Naive thymus-derived CD4-positive, alpha-beta T cell (primary cell): ENCODE measurements around the gene SNRNP200. TPM values are rescaled to one million over a fixed set of nuclear protein-coding genes. Genes with fewer than 3 reads are reported as not detected.
"Not testable (repeated sequence)": the region's sequence is repeated elsewhere in the genome, so short reads cannot be mapped to it uniquely, and the experiment has no call there.

Source experiments
- ATAC-seq: fragments of 150-1000 bp; cut with Tn5 transposase; 2 replicates; pipeline ENCODE4 v1.10.0; 2021; ENCODE audit warnings: mild to moderate bottlenecking, moderate library complexity
- CTCF ChIA-PET: fragments of 350-600 bp; sonication (Branson Sonifier 250); formaldehyde crosslinking; loops from one replicate; lab custom pipeline; 2021; ENCODE audit warnings: antibody characterized with exemption; lab: Charles Lee
- POLR2A ChIA-PET: fragments of 350-600 bp; sonication (Branson Sonifier 250); formaldehyde crosslinking; loops from one replicate; lab custom pipeline; 2021; ENCODE audit warnings: antibody characterized with exemption, inconsistent platforms; lab: Charles Lee
- DNase-seq, 9 donors: peaks; one replicate each; pipeline versions ENCODE4 v3.0.0 to v3.0.0-alpha.2; 2020 to 2022; ENCODE audit warnings: mixed read lengths in 1 of 9
- H3K27ac ChIP-seq: one replicate; pipeline ENCODE4 v1.7.0; 2013; ENCODE audit warnings: mild to moderate bottlenecking, low read depth, low read length, moderate library complexity
- H3K27me3 ChIP-seq, 2 donors: one replicate each; pipeline ENCODE4 v1.7.0; 2013; ENCODE audit warnings: low read length in 2 of 2, mild to moderate bottlenecking in 2 of 2, moderate library complexity in 2 of 2; ENCODE audit not compliant: control insufficient read depth in 2 of 2, insufficient read depth in 2 of 2
- H3K36me3 ChIP-seq, 3 experiments: 1 replicate in 2 of 3; 2 replicates in 1 of 3; pipeline ENCODE4 v1.7.0; 2013; ENCODE audit warnings: low read length in 3 of 3, mild to moderate bottlenecking in 3 of 3, moderate library complexity in 1 of 3; ENCODE audit not compliant: insufficient read depth in 3 of 3, control insufficient read depth in 2 of 3
- H3K4me1 ChIP-seq, 2 donors: one replicate each; pipeline ENCODE4 v1.7.0; 2013; ENCODE audit warnings: low read length in 2 of 2, mild to moderate bottlenecking in 2 of 2, moderate library complexity in 1 of 2; ENCODE audit not compliant: control insufficient read depth in 2 of 2, insufficient read depth in 2 of 2
- H3K4me3 ChIP-seq: 2 replicates; pipeline ENCODE4 v1.7.0; 2013; ENCODE audit warnings: mild to moderate bottlenecking, low read length
- H3K9me3 ChIP-seq, 3 experiments: 1 replicate in 2 of 3; 2 replicates in 1 of 3; pipeline ENCODE4 v1.7.0; 2013; ENCODE audit warnings: low read length in 3 of 3; ENCODE audit not compliant: control insufficient read depth in 2 of 3
- H3K27ac Mint-ChIP-seq, 9 donors: one replicate each; pipeline ENCODE4 v1.8.0; 2020 to 2022; ENCODE audit warnings: mixed read lengths in 9 of 9, mild to moderate bottlenecking in 8 of 9, moderate library complexity in 5 of 9, inconsistent platforms in 2 of 9
- H3K27me3 Mint-ChIP-seq, 5 donors: one replicate each; pipeline ENCODE4 v1.8.0; 2021 to 2022; ENCODE audit warnings: mixed read lengths in 5 of 5, mild to moderate bottlenecking in 1 of 5
- H3K36me3 Mint-ChIP-seq, 5 donors: one replicate each; pipeline ENCODE4 v1.8.0; 2020 to 2022; ENCODE audit warnings: mixed read lengths in 5 of 5, mild to moderate bottlenecking in 3 of 5, inconsistent platforms in 1 of 5
- H3K4me1 Mint-ChIP-seq, 7 donors: one replicate each; pipeline ENCODE4 v1.8.0; 2020 to 2022; ENCODE audit warnings: mixed read lengths in 7 of 7, mild to moderate bottlenecking in 3 of 7, inconsistent platforms in 1 of 7
- H3K4me3 Mint-ChIP-seq, 10 donors: one replicate each; pipeline ENCODE4 v1.8.0; 2020 to 2022; ENCODE audit warnings: mild to moderate bottlenecking in 10 of 10, mixed read lengths in 10 of 10, moderate library complexity in 6 of 10, inconsistent platforms in 2 of 10
- H3K9me3 Mint-ChIP-seq, 11 donors: one replicate each; pipeline ENCODE4 v1.8.0; 2020 to 2022; ENCODE audit warnings: mixed read lengths in 11 of 11, mild to moderate bottlenecking in 4 of 11, inconsistent platforms in 1 of 11, moderate library complexity in 1 of 11
- intact Hi-C, 2 donors: fragments of 100-400 bp; cut with micrococcal nuclease; formaldehyde crosslinking; loops; one replicate each; pipeline ENCODE4 v1.15.1; 2023
- polyA plus RNA-seq, 2 donors: library from polyadenylated mRNA; unstranded; fragments of 300-500 nt; fragmentation: Illumina TruSeq; gene quantifications; one replicate each; pipeline ENCODE4 v1.2.3, GENCODE V29; 2021
- total RNA-seq, 6 experiments: library from RNA in 5 of 6; stranded (reverse) in 5 of 6; gene quantifications; 1 replicate in 5 of 6; 2 replicates in 1 of 6; pipeline ENCODE4 v1.2.3 and lab custom pipeline; 2021 to 2026

SNRNP200 gene
- total and polyA plus RNA-seq, 7 experiments from 2014 or later: 86.6 to 255 (median 171) TPM

GRCh38 chr2:96261328-96262003, 43.9 kb downstream of the SNRNP200 start:
- peak overlapping the region in 1 of 10 donors; percentile 36 for H3K4me3 Mint-ChIP-seq
- H3K27me3 Mint-ChIP-seq: no peaks in the 10 kb centered on the region
- peaks cover 42 to 88% (median 79%) of the 10 kb centered on the region in 7 donors for H3K4me1 Mint-ChIP-seq
- ATAC-seq (no peak), DNase-seq (no peak)
- Histone ChIP-seq H3K4me3 (no peak overlapping the region), H3K36me3 (peaks cover 0 to 25% (median 0%) of the 10 kb centered on the region in 3 experiments), H3K9me3 (no peaks in the 10 kb centered on the region), H3K27ac (peak overlapping the region; percentile 24), H3K27me3 (no peaks in the 10 kb centered on the region), H3K4me1 (peaks cover 18 to 69% of the 10 kb centered on the region in 2 donors)
- intact Hi-C loops: loop anchor here in 1 of 2 donors (10.0 kb wide), 1 partner anchor 503 kb away; the partner anchor contains the start of gene CNNM4
- peaks cover 0 to 20% (median 6%) of the 10 kb centered on the region in 5 donors for H3K36me3 Mint-ChIP-seq
- H3K9me3 Mint-ChIP-seq: no peaks in the 10 kb centered on the region
- H3K27ac Mint-ChIP-seq: peak overlapping the region in 3 of 9 donors; percentile 13 to 82 (median 69)
- CTCF ChIA-PET: interaction anchor here (0.9 to 1.8 kb wide), 3 partner anchors 34 to 122 kb away, joined by 4 read pairs; no protein-coding TSS in a partner anchor
- POLR2A ChIA-PET: interaction anchor here (0.5 to 3.8 kb wide), 3 partner anchors 9 to 73 kb away, joined by 3 to 21 read pairs (median 3); partner anchors contain the start of gene STARD7

GRCh38 chr2:96260387-96261260, 44.7 kb downstream of the SNRNP200 start:
- no peak overlapping the region for H3K4me3 ChIP-seq
- intact Hi-C loops: loop anchor here in 1 of 2 donors (10.0 kb wide), 1 partner anchor 504 kb away; the partner anchor contains the start of gene CNNM4
- peak overlapping the region; percentile 24 for H3K27ac ChIP-seq
- Mint-ChIP-seq H3K4me1 (peaks cover 42 to 94% (median 79%) of the 10 kb centered on the region in 7 donors), H3K27ac (peak overlapping the region; percentile 69 to 95 (median 78)), H3K36me3 (peaks cover 0 to 20% (median 5%) of the 10 kb centered on the region in 5 donors), H3K4me3 (peak overlapping the region in 9 of 10 donors; percentile 20 to 56 (median 36)), H3K9me3 (no peaks in the 10 kb centered on the region), H3K27me3 (no peaks in the 10 kb centered on the region)
- no peaks in the 10 kb centered on the region for H3K27me3 ChIP-seq
- H3K4me1 ChIP-seq: peaks cover 16 to 75% of the 10 kb centered on the region in 2 donors
- ATAC-seq (peak; percentile 65), DNase-seq (peak in 7 of 9 donors; percentile 24 to 42 (median 36))
- H3K36me3 ChIP-seq: peaks cover 0 to 20% (median 0%) of the 10 kb centered on the region in 3 experiments
- no peaks in the 10 kb centered on the region for H3K9me3 ChIP-seq
- ChIA-PET CTCF (interaction anchor here (1.5 to 1.8 kb wide), 2 partner anchors 33 to 121 kb away, joined by 4 read pairs; no protein-coding TSS in a partner anchor), POLR2A (interaction anchor here (0.6 to 3.8 kb wide), 3 partner anchors 8 to 52 kb away, joined by 3 to 21 read pairs (median 3); partner anchors contain the start of gene STARD7)

GRCh38 chr2:96259497-96259921, 45.8 kb downstream of the SNRNP200 start:
- no peak for DNase-seq
- no peaks in the 10 kb centered on the region for H3K9me3 ChIP-seq
- H3K4me1 Mint-ChIP-seq: peaks cover 48 to 100% (median 81%) of the 10 kb centered on the region in 7 donors
- peaks cover 0 to 23% (median 9%) of the 10 kb centered on the region in 5 donors for H3K36me3 Mint-ChIP-seq
- peak overlapping the region; percentile 24 for H3K27ac ChIP-seq
- no peaks in the 10 kb centered on the region for H3K9me3 Mint-ChIP-seq
- no peaks in the 10 kb centered on the region for H3K27me3 ChIP-seq
- intact Hi-C loops: no loop called here
- ChIA-PET POLR2A (interaction anchor here (0.7 to 3.8 kb wide), 3 partner anchors 17 to 51 kb away, joined by 3 to 21 read pairs (median 3); partner anchors contain the start of gene STARD7), CTCF (no interaction called here)
- no peaks in the 10 kb centered on the region for H3K27me3 Mint-ChIP-seq
- peaks cover 13 to 81% of the 10 kb centered on the region in 2 donors for H3K4me1 ChIP-seq
- peak overlapping the region in 3 of 10 donors; percentile 6 to 41 (median 31) for H3K4me3 Mint-ChIP-seq
- ATAC-seq: no peak
- H3K27ac Mint-ChIP-seq: peak overlapping the region in 8 of 9 donors; percentile 20 to 95 (median 77)
- H3K4me3 ChIP-seq: no peak overlapping the region
- H3K36me3 ChIP-seq: peaks cover 0 to 28% (median 0%) of the 10 kb centered on the region in 3 experiments

- intact Hi-C loops: no loop called here
These were observed 47.0 kb downstream of the SNRNP200 start for GRCh38 chr2:96258166-96259022.

GRCh38 chr2:96257744-96258143, 47.6 kb downstream of the SNRNP200 start:
- peak overlapping the region in 9 of 10 donors; percentile 9 to 92 (median 45) for H3K4me3 Mint-ChIP-seq
- not testable (repeated sequence) for H3K27me3 Mint-ChIP-seq, H3K9me3 Mint-ChIP-seq, H3K4me3 ChIP-seq, H3K9me3 ChIP-seq, DNase-seq, H3K27me3 ChIP-seq
- H3K27ac Mint-ChIP-seq: peak overlapping the region in 8 of 9 donors; percentile 82 to 95 (median 92)
- CTCF ChIA-PET: interaction anchor here (0.6 kb wide), 1 partner anchor 16 kb away, joined by 4 read pairs; no protein-coding TSS in a partner anchor
- Histone ChIP-seq H3K27ac (peak overlapping the region; percentile 69), H3K36me3 (peaks cover 0 to 45% (median 16%) of the 10 kb centered on the region in 3 experiments), H3K4me1 (peaks cover 0 to 70% of the 10 kb centered on the region in 2 donors)
- POLR2A ChIA-PET: interaction anchor here (0.6 to 2.7 kb wide), 3 partner anchors 9 to 49 kb away, joined by 3 to 12 read pairs (median 10); partner anchors contain the start of genes CIAO1, STARD7 and TMEM127
- peak; percentile 20 for ATAC-seq
- H3K36me3 Mint-ChIP-seq: peaks cover 7 to 28% (median 18%) of the 10 kb centered on the region in 5 donors
- intact Hi-C loops: loop anchor here in 1 of 2 donors (2.0 kb wide), 1 partner anchor 49 kb away; the partner anchor contains the start of gene STARD7
- H3K4me1 Mint-ChIP-seq: peaks cover 48 to 90% (median 72%) of the 10 kb centered on the region in 7 donors

More at GRCh38 chr2:96258166-96259022, 47.0 kb downstream of the SNRNP200 start:
- peaks cover 1 to 70% of the 10 kb centered on the region in 2 donors for H3K4me1 ChIP-seq
- no peaks in the 10 kb centered on the region for H3K27me3 Mint-ChIP-seq
- ATAC-seq (no peak), DNase-seq (no peak)
- no peak overlapping the region for H3K4me3 ChIP-seq
- POLR2A ChIA-PET: interaction anchor here (2.7 to 3.8 kb wide), 2 partner anchors 8 to 50 kb away, joined by 12 to 21 read pairs; partner anchors contain the start of genes CIAO1, STARD7 and TMEM127
- peak overlapping the region in 8 of 9 donors; percentile 84 to 95 (median 92) for H3K27ac Mint-ChIP-seq
- peaks cover 46 to 96% (median 74%) of the 10 kb centered on the region in 7 donors for H3K4me1 Mint-ChIP-seq
- H3K36me3 ChIP-seq: peaks cover 0 to 39% (median 10%) of the 10 kb centered on the region in 3 experiments
- H3K4me3 Mint-ChIP-seq: peak overlapping the region in 7 of 10 donors; percentile 21 to 92 (median 77)
- no peaks in the 10 kb centered on the region for H3K9me3 ChIP-seq
- peaks cover 7 to 26% (median 17%) of the 10 kb centered on the region in 5 donors for H3K36me3 Mint-ChIP-seq
- H3K9me3 Mint-ChIP-seq: no peaks in the 10 kb centered on the region
- H3K27ac ChIP-seq: peak overlapping the region; percentile 69
- CTCF ChIA-PET: interaction anchor here (0.6 kb wide), 1 partner anchor 16 kb away, joined by 4 read pairs; no protein-coding TSS in a partner anchor
- H3K27me3 ChIP-seq: no peaks in the 10 kb centered on the region
